Stimulated activated CD4-positive, alpha-beta T cell treated with anti-CD3 and anti-CD28 coated beads, Interleukin-15, amount 100 ng/mL, for 24 hours (primary cell): ENCODE data around the gene SH3RF2.
"Not testable (repeated sequence)": the region's sequence is repeated elsewhere in the genome, so short reads cannot be mapped to it uniquely, and the experiment has no call there.

Experiments
- DNase-seq: peaks from one replicate; pipeline ENCODE4 v3.0.0-alpha.2; 2020

SH3RF2 gene

GRCh38 chr5:145949474-145949873 lies 13.1 kb downstream of the SH3RF2 start:
- DNase-seq, result no peak

- DNase-seq, result no peak
Measured at GRCh38 chr5:145951071-145951470, 14.7 kb downstream of the SH3RF2 start.

GRCh38 chr5:145953202-145953601 lies 16.8 kb downstream of the SH3RF2 start:
- DNase-seq, result no peak

GRCh38 chr5:145954140-145954539 lies 17.8 kb downstream of the SH3RF2 start:
- DNase-seq, result not testable (repeated sequence)

- no peak for DNase-seq
Measured at GRCh38 chr5:145957388-145957787, 21.0 kb downstream of the SH3RF2 start.

GRCh38 chr5:145958436-145958835 lies 22.1 kb downstream of the SH3RF2 start:
- DNase-seq, result no peak

GRCh38 chr5:145960166-145960565 lies 23.8 kb downstream of the SH3RF2 start:
- DNase-seq, result no peak

GRCh38 chr5:145960848-145961600 lies 24.6 kb downstream of the SH3RF2 start:
- DNase-seq, result no peak

- DNase-seq, result no peak
Measured at GRCh38 chr5:145962001-145962400, 25.6 kb downstream of the SH3RF2 start.

- not testable (repeated sequence) for DNase-seq
Measured at GRCh38 chr5:145964008-145964407, 27.6 kb downstream of the SH3RF2 start.

- no peak for DNase-seq
Measured at GRCh38 chr5:145965804-145966203, 29.4 kb downstream of the SH3RF2 start.

- no peak for DNase-seq
Measured at GRCh38 chr5:145967296-145967695, 30.9 kb downstream of the SH3RF2 start.

GRCh38 chr5:145968970-145969713 lies 32.8 kb downstream of the SH3RF2 start:
- DNase-seq, result no peak

GRCh38 chr5:145969714-145970092 lies 33.3 kb downstream of the SH3RF2 start:
- no peak for DNase-seq

- DNase-seq, result no peak
Measured at GRCh38 chr5:145971108-145971507, 34.7 kb downstream of the SH3RF2 start.

GRCh38 chr5:145971701-145972100 lies 35.3 kb downstream of the SH3RF2 start:
- no peak for DNase-seq

- no peak for DNase-seq
Measured at GRCh38 chr5:145975001-145975360, 38.6 kb downstream of the SH3RF2 start.

- no peak for DNase-seq
Measured at GRCh38 chr5:145975361-145976066, 39.1 kb downstream of the SH3RF2 start.

- DNase-seq, result no peak
Measured at GRCh38 chr5:145976431-145977155, 40.2 kb downstream of the SH3RF2 start.

GRCh38 chr5:145978171-145978570 lies 41.8 kb downstream of the SH3RF2 start:
- no peak for DNase-seq

- DNase-seq, result no peak
Measured at GRCh38 chr5:145978708-145979107, 42.3 kb downstream of the SH3RF2 start.

GRCh38 chr5:145979270-145980223 lies 43.2 kb downstream of the SH3RF2 start:
- DNase-seq, result no peak
